GM12878 (cell line): ENCODE measurements around the gene CIPC. TPM values are rescaled to one million over a fixed set of nuclear protein-coding genes. Genes with fewer than 3 reads are reported as not detected.
A peak's percentile ranks its signal among the peaks of the same experiment; 100 is the strongest.

Experiments used
- ATAC-seq: fragments of 200-7000 bp; cut with Tn5 transposase; 3 replicates; pipeline ENCODE4 v1.9.1; 2020; ENCODE audit warnings: mild to moderate bottlenecking, moderate library complexity
- BruUV-seq: library from RNA; stranded (reverse); fragments of 400-500 nt; replicated peaks from 2 replicates; lab custom pipeline; 2021; lab: Mats Ljungman, UMichigan
- CTCF ChIA-PET: fragments of 300-600 bp; sonication (Branson Sonifier 250); formaldehyde crosslinking; extraction: SDS; loops from one replicate; lab custom pipeline; 2021; ENCODE audit warnings: inconsistent platforms; lab: Yijun Ruan, JAX
- POLR2A ChIA-PET: fragments of 350-600 bp; formaldehyde crosslinking; extraction: SDS; loops from one replicate; lab custom pipeline; 2021; ENCODE audit warnings: inconsistent platforms; lab: Charles Lee
- RAD21 ChIA-PET: fragments of 300-600 bp; sonication (Branson Sonifier 250); formaldehyde crosslinking; loops from one replicate; lab custom pipeline; 2023; ENCODE audit warnings: antibody characterized with exemption; ENCODE audit not compliant: unreplicated experiment; lab: Charles Lee
- SMC1A ChIA-PET: fragments of 300-600 bp; sonication (Branson Sonifier 250); formaldehyde crosslinking; loops from one replicate; lab custom pipeline; 2023; ENCODE audit not compliant: unreplicated experiment, uncharacterized antibody; lab: Charles Lee
- DNase-seq: peaks from one replicate; pipeline ENCODE4 v3.0.0-alpha.2; 2011; ENCODE audit warnings: low read depth, low spot score
- FAIRE-seq: peaks from 3 replicates; lab custom pipeline; 2011; peaks lifted over from hg19 to GRCh38; lab: Jason Lieb, UNC
- H2AFZ ChIP-seq: 2 replicates; pipeline ENCODE4 v1.6.0; 2011; ENCODE audit warnings: low read depth, low read length, control low read depth; ENCODE audit not compliant: control insufficient read depth
- H3K27ac ChIP-seq: 2 replicates; pipeline ENCODE4 v1.5.1; 2011; ENCODE audit warnings: control low read depth; ENCODE audit not compliant: control insufficient read depth, insufficient read depth
- H3K27me3 ChIP-seq, 2 experiments: replicated peaks in 1 of 2; 2 replicates each; pipeline versions ENCODE4 v1.6.0 to v1.6.1; 2011; ENCODE audit warnings: low read length in 1 of 2; ENCODE audit not compliant: control insufficient read depth in 2 of 2, insufficient read depth in 2 of 2
- H3K36me3 ChIP-seq, 2 experiments: 2 replicates each; pipeline ENCODE4 v1.5.1; 2011; ENCODE audit warnings: low read length in 1 of 2; ENCODE audit not compliant: control insufficient read depth in 2 of 2, insufficient read depth in 2 of 2
- H3K4me1 ChIP-seq: 2 replicates; pipeline ENCODE4 v1.6.1; 2011; ENCODE audit warnings: mild to moderate bottlenecking, low read length, moderate library complexity, mixed read lengths; ENCODE audit not compliant: control insufficient read depth, insufficient read depth
- H3K4me2 ChIP-seq: 2 replicates; pipeline ENCODE4 v1.6.0; 2011; ENCODE audit warnings: control low read depth; ENCODE audit not compliant: control insufficient read depth, insufficient read depth
- H3K4me3 ChIP-seq: fragments of 200-600 bp; sonication (generic); 2 replicates; pipeline ENCODE4 v1.5.1; 2016
- H3K79me2 ChIP-seq: 2 replicates; pipeline ENCODE4 v1.6.0; 2011; ENCODE audit warnings: low read length; ENCODE audit not compliant: control insufficient read depth, insufficient read depth
- H3K9ac ChIP-seq: 2 replicates; pipeline ENCODE4 v1.8.0; 2011; ENCODE audit warnings: low read length, control low read depth, mixed read lengths; ENCODE audit not compliant: control insufficient read depth, insufficient read depth
- H3K9me3 ChIP-seq: replicated peaks from 3 replicates; pipeline ENCODE4 v1.5.1; 2011; ENCODE audit warnings: mild to moderate bottlenecking, low read length; ENCODE audit not compliant: control insufficient read depth, insufficient read depth
- H4K20me1 ChIP-seq: 2 replicates; pipeline ENCODE4 v1.6.0; 2011; ENCODE audit not compliant: control insufficient read depth, insufficient read depth
- ESRRA ChIP-seq: IDR thresholded peaks from 2 replicates; pipeline ENCODE4 v1.6.1; 2012; ENCODE audit warnings: mild to moderate bottlenecking, low read length, improper control_type of control experiment
- NR2C1 ChIP-seq: fragments of 450-650 bp; IDR thresholded peaks from 2 replicates; pipeline ENCODE4 v1.6.1; 2017; ENCODE audit warnings: antibody characterized with exemption, mild to moderate bottlenecking, moderate library complexity
- NR2C2 ChIP-seq: IDR thresholded peaks from 2 replicates; pipeline ENCODE4 v1.6.1; 2011; ENCODE audit warnings: borderline replicate concordance, low read depth; ENCODE audit not compliant: control insufficient read depth, insufficient read length
- PAX5 ChIP-seq: IDR thresholded peaks from 2 replicates; pipeline ENCODE4 v1.6.1; 2011; ENCODE audit warnings: low read depth, low read length, borderline replicate concordance
- RAD21 ChIP-seq: IDR thresholded peaks from 2 replicates; pipeline ENCODE4 v1.6.1; 2011; ENCODE audit warnings: mild to moderate bottlenecking, low read depth, low read length, moderate library complexity; ENCODE audit not compliant: insufficient read depth
- SKIL ChIP-seq: fragments of 450-650 bp; IDR thresholded peaks from 2 replicates; pipeline ENCODE4 v1.6.1; 2017; ENCODE audit warnings: mild to moderate bottlenecking, low read depth, inconsistent platforms; ENCODE audit not compliant: poor library complexity, severe bottlenecking
- SMAD1 ChIP-seq: fragments of 450-650 bp; IDR thresholded peaks from 2 replicates; pipeline ENCODE4 v1.6.1; 2018; ENCODE audit warnings: mild to moderate bottlenecking, low read depth; ENCODE audit not compliant: partially characterized antibody
- SMC3 ChIP-seq: IDR thresholded peaks from 2 replicates; pipeline ENCODE4 v1.6.1; 2011; ENCODE audit warnings: low read length, improper control_type of control experiment, borderline replicate concordance
- SPI1 ChIP-seq: IDR thresholded peaks from 2 replicates; pipeline ENCODE4 v1.6.1; 2011; ENCODE audit warnings: low read depth, mild to moderate bottlenecking, low read length, moderate library complexity, borderline replicate concordance; ENCODE audit not compliant: insufficient read depth
- STAT3 ChIP-seq: IDR thresholded peaks from 2 replicates; pipeline ENCODE4 v1.6.1; 2011; ENCODE audit warnings: low read depth, low read length, improper control_type of control experiment
- YY1 ChIP-seq: IDR thresholded peaks from 2 replicates; pipeline ENCODE4 v1.6.1; 2011; ENCODE audit warnings: low read depth, mild to moderate bottlenecking, low read length
- ZBTB11 ChIP-seq: fragments of 450-650 bp; formaldehyde crosslinking; IDR thresholded peaks from 2 replicates; pipeline ENCODE4 v1.5.0; 2022; ENCODE audit warnings: mild to moderate bottlenecking, missing genetic modification characterization
- WGBS: methylation state at CpG from one replicate; pipeline ENCODE4 v1.1.6; 2016; ENCODE audit warnings: low lambda C conversion rate; ENCODE audit not compliant: insufficient replicate concordance, insufficient coverage; ENCODE audit errors: missing lambda C conversion rate; 5-methylcytosine and 5-hydroxymethylcytosine counted together
- in situ Hi-C: fragments of 300-500 bp; cut with MboI; formaldehyde crosslinking; loops from 9 replicates; pipeline ENCODE4 v1.14.3; 2018; ENCODE audit warnings: mixed read lengths
- intact Hi-C: fragments of 100-400 bp; cut with micrococcal nuclease; formaldehyde crosslinking; loops from one replicate; pipeline ENCODE4 v1.14.2; 2022; ENCODE audit not compliant: unreplicated experiment
- polyA plus RNA-seq, 11 experiments: library from polyadenylated mRNA; depleted of rRNA in 4 of 11; unstranded in 6 of 11; stranded (reverse) in 5 of 11; fragments of >200 nt; fragmentation: Nextera tagmentation in 4 of 11; fragmentation: Illumina TruSeq in 1 of 11; extraction: Ambion mirVana in 4 of 11; extraction: Trizol in 1 of 11; gene quantifications; 1 replicate in 1 of 11; 2 replicates in 10 of 11; pipeline versions ENCODE4 v1.2.1 to v1.2.3, GENCODE V29; 2011 to 2016; ENCODE audit warnings: inconsistent platforms in 2 of 11, missing spikeins in 2 of 11, low read depth in 1 of 11
- total RNA-seq, 4 experiments: library from RNA; depleted of rRNA in 3 of 4; stranded (reverse); fragments of >200 nt in 3 of 4; fragmentation: Illumina TruSeq in 1 of 4; extraction: Trizol in 1 of 4; gene quantifications; 2 replicates each; pipeline versions ENCODE4 v1.2.1 to v1.2.3, GENCODE V29; 2013 to 2021

Gene CIPC
- total and polyA plus RNA-seq, 10 of the 15 experiments (the other 5 are each of a cell fraction or from before 2014, with no cell fraction given), result 5.6 to 29.5 (median 16.5) TPM

GRCh38 chr14:77139540-77140358 is 41.7 kb downstream of the CIPC start:
- ATAC-seq (peak; percentile 85), FAIRE-seq (no peak), DNase-seq (no peak)
- SMC1A ChIA-PET, result interaction anchor here (1.3 kb wide), 1 partner anchor 10 kb away, joined by 3 read pairs; no protein-coding TSS in a partner anchor
- H3K27me3 ChIP-seq, result peaks cover 19 to 21% of the 10 kb centered on the region in 2 experiments
- no peaks in the 10 kb centered on the region for H3K9me3 ChIP-seq
- no peaks in the 10 kb centered on the region for H4K20me1 ChIP-seq
- POLR2A ChIA-PET, result no interaction called here
- intact Hi-C loops (no loop called here), in situ Hi-C loops (no loop called here)
- RAD21 ChIA-PET, result interaction anchor here (1.0 to 2.0 kb wide), 2 partner anchors 74 to 176 kb away, joined by 3 to 5 read pairs; no protein-coding TSS in a partner anchor
- no peak overlapping the region; the same call in 1 of the 2 replicates for H3K4me2 ChIP-seq
- no peaks in the 10 kb centered on the region for H3K79me2 ChIP-seq
- CTCF ChIA-PET, result interaction anchor here (1.0 to 4.9 kb wide), 4 partner anchors 11 to 176 kb away, joined by 3 to 37 read pairs (median 4); no protein-coding TSS in a partner anchor
- no peaks in the 10 kb centered on the region for H3K4me1 ChIP-seq
- H3K27ac ChIP-seq, result no peak overlapping the region
- no peak overlapping the region for H3K9ac ChIP-seq
- H2AFZ ChIP-seq, result no peak overlapping the region
- BruUV-seq, result no TSS peak
- no peaks in the 10 kb centered on the region for H3K36me3 ChIP-seq
- WGBS, result 11% methylated on average over 41 of the region's 52 CpGs
- no peak overlapping the region for H3K4me3 ChIP-seq
- peak; percentile 28; the same call in 1 of the 2 replicates for TF ChIP-seq RAD21
- TF ChIP-seq NR2C2, result no peak
- no peak for TF ChIP-seq SPI1
- TF ChIP-seq SMC3, result peak; percentile 6; the same call in 1 of the 2 replicates
- TF ChIP-seq SKIL, result no peak
- no peak for TF ChIP-seq SMAD1
- no peak for TF ChIP-seq ZBTB11 (CRISPR knock-in tag)
- no peak for TF ChIP-seq PAX5
- no peak for TF ChIP-seq STAT3
- TF ChIP-seq NR2C1, result no peak
- no peak for TF ChIP-seq YY1
- TF ChIP-seq ESRRA, result no peak
